ENCODE measurements around the gene DMD. TPM values are rescaled to one million over a fixed set of nuclear protein-coding genes. Genes with fewer than 3 reads are reported as not detected.

DMD gene
- polyA plus RNA-seq, 1 donor from 2014 or later, result 21.6 TPM

DNA sequence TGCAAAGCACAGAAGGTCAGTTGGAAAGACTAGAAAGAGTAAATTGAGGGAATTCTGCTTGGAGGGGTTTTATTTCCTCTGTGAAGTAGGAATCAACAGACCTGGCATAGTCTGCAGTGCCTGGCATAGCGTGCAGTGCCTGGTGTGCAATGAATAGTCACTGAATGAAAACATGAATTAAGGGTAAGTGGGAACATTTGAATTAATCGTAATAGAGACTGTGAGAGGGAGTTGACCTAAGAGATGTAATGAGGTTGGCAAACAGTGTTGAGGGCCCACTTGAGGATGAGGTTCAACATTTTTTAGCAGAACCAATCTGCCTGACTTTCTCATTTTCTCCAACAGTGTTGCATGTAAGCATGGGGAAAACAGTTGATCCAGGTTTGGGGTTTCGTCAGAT is 1762.3 kb downstream of the DMD start:
- Histone ChIP-seq H3F3A (ENCODE audit: insufficient read depth, low read length, poor library complexity, severe bottlenecking) (no peaks in the 10 kb centered on the region), H3K36me3 (ENCODE audit: insufficient read depth, low read length) (no peaks in the 10 kb centered on the region), H3K9me3 (ENCODE audit: low read length) (no peaks in the 10 kb centered on the region), H3K27ac (ENCODE audit: low read length) (no peak overlapping the region), H2AFZ (ENCODE audit: low read depth, low read length) (no peak overlapping the region), H3K9ac (ENCODE audit: low read length) (no peak overlapping the region), H4K20me1 (ENCODE audit: insufficient read depth) (no peaks in the 10 kb centered on the region), H3K4me2 (ENCODE audit: low read length) (no peak overlapping the region), H3K4me3 (ENCODE audit: low read length) (no peak overlapping the region), H3K9me2 (ENCODE audit: insufficient read depth, low read length) (no peaks in the 10 kb centered on the region), H3K79me2 (replicated peaks; ENCODE audit: insufficient read depth, low read length) (no peaks in the 10 kb centered on the region), H3K27me3 (ENCODE audit: insufficient read depth, low read depth, low read length) (no peaks in the 10 kb centered on the region)
- TF ChIP-seq MXI1 (conservative IDR thresholded peaks at IDR 0.05; ENCODE audit: poor library complexity, severe bottlenecking) (no peak), EZH2 (IDR thresholded peaks at IDR 0.05; ENCODE audit: borderline replicate concordance, insufficient read depth, low read length, poor library complexity, severe bottlenecking) (no peak), RAD21 (conservative IDR thresholded peaks at IDR 0.05) (no peak), EP300 (conservative IDR thresholded peaks at IDR 0.05; ENCODE audit: poor library complexity, severe bottlenecking) (no peak), POLR2AphosphoS5 (IDR thresholded peaks at IDR 0.05) (no peak), TAF1 (IDR thresholded peaks at IDR 0.05; ENCODE audit: low read depth) (no peak), SMC3 (conservative IDR thresholded peaks at IDR 0.05; ENCODE audit: poor library complexity) (no peak), CTCF (IDR thresholded peaks at IDR 0.05; ENCODE audit: poor library complexity, severe bottlenecking) (no peak)
- TF ChIP-seq, protein P1, sequence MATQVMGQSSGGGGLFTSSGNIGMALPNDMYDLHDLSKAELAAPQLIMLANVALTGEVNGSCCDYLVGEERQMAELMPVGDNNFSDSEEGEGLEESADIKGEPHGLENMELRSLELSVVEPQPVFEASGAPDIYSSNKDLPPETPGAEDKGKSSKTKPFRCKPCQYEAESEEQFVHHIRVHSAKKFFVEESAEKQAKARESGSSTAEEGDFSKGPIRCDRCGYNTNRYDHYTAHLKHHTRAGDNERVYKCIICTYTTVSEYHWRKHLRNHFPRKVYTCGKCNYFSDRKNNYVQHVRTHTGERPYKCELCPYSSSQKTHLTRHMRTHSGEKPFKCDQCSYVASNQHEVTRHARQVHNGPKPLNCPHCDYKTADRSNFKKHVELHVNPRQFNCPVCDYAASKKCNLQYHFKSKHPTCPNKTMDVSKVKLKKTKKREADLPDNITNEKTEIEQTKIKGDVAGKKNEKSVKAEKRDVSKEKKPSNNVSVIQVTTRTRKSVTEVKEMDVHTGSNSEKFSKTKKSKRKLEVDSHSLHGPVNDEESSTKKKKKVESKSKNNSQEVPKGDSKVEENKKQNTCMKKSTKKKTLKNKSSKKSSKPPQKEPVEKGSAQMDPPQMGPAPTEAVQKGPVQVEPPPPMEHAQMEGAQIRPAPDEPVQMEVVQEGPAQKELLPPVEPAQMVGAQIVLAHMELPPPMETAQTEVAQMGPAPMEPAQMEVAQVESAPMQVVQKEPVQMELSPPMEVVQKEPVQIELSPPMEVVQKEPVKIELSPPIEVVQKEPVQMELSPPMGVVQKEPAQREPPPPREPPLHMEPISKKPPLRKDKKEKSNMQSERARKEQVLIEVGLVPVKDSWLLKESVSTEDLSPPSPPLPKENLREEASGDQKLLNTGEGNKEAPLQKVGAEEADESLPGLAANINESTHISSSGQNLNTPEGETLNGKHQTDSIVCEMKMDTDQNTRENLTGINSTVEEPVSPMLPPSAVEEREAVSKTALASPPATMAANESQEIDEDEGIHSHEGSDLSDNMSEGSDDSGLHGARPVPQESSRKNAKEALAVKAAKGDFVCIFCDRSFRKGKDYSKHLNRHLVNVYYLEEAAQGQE (IDR thresholded peaks at IDR 0.05; ENCODE audit: borderline replicate concordance), result no peak

DNA sequence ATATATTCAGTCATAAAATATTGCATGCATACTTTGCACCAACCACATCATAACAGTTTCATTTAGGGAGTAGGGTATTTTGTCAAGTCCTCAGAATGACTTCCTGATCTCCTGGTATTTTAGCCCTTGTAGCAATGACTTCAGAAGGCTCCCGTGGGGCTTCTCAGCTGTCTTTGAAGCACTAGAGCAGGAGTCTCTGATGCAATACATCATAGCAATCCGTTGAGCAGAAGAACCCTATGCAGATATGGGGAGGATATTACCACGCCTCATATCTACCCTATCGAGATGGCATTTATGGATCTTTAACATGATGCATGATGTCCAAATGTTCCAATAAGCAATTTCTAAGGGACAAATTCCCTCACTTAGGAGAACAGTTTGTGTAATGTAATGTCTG is 1765.8 kb downstream of the DMD start:
- no peaks in the 10 kb centered on the region for H4K20me1 ChIP-seq (ENCODE audit: insufficient read depth)
- no peak overlapping the region for H2AFZ ChIP-seq (ENCODE audit: low read depth, low read length)
- H3K27ac ChIP-seq (ENCODE audit: low read length), result no peak overlapping the region
- H3K4me3 ChIP-seq (ENCODE audit: low read length), result no peak overlapping the region
- no peaks in the 10 kb centered on the region for H3K9me2 ChIP-seq (ENCODE audit: insufficient read depth, low read length)
- no peak overlapping the region for H3K4me2 ChIP-seq (ENCODE audit: low read length)
- TF ChIP-seq RAD21 (conservative IDR thresholded peaks at IDR 0.05), result no peak
- no peak overlapping the region for H3K9ac ChIP-seq (ENCODE audit: low read length)
- no peaks in the 10 kb centered on the region for H3K36me3 ChIP-seq (ENCODE audit: insufficient read depth, low read length)
- H3K9me3 ChIP-seq (ENCODE audit: low read length), result no peaks in the 10 kb centered on the region
- H3K79me2 ChIP-seq (replicated peaks; ENCODE audit: insufficient read depth, low read length), result no peaks in the 10 kb centered on the region
- H3F3A ChIP-seq (ENCODE audit: insufficient read depth, low read length, poor library complexity, severe bottlenecking), result no peaks in the 10 kb centered on the region
- H3K27me3 ChIP-seq (ENCODE audit: insufficient read depth, low read depth, low read length), result no peaks in the 10 kb centered on the region

DNA sequence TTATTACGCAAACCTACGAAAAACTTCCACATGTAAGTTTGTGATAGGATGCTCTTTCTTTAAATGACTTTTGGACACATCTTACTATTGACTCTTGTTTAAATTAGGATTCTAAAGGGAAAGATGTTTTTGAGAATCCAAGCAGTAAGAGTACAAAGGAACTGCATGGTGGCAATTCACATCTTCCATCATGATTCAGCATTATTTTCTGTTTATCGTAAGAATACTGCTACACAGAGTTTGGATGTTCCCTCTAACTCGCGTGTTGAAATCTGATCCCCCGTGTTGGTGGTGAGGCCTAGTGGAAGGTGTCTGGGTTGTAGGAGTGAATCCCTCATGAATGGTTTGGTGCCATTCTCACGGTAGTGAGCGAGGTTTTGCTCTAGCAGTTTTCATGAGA is 1767.7 kb downstream of the DMD start:
- Histone ChIP-seq H3K9ac (ENCODE audit: low read length) (no peak overlapping the region), H4K20me1 (ENCODE audit: insufficient read depth) (no peaks in the 10 kb centered on the region), H3K27ac (ENCODE audit: low read length) (no peak overlapping the region), H3F3A (ENCODE audit: insufficient read depth, low read length, poor library complexity, severe bottlenecking) (no peaks in the 10 kb centered on the region), H3K36me3 (ENCODE audit: insufficient read depth, low read length) (no peaks in the 10 kb centered on the region), H3K79me2 (replicated peaks; ENCODE audit: insufficient read depth, low read length) (no peaks in the 10 kb centered on the region), H3K9me2 (ENCODE audit: insufficient read depth, low read length) (no peaks in the 10 kb centered on the region), H3K27me3 (ENCODE audit: insufficient read depth, low read depth, low read length) (no peaks in the 10 kb centered on the region), H2AFZ (ENCODE audit: low read depth, low read length) (no peak overlapping the region), H3K9me3 (ENCODE audit: low read length) (no peaks in the 10 kb centered on the region), H3K4me2 (ENCODE audit: low read length) (no peak overlapping the region), H3K4me3 (ENCODE audit: low read length) (no peak overlapping the region)
- TF ChIP-seq TAF1 (IDR thresholded peaks at IDR 0.05; ENCODE audit: low read depth), result no peak
- no peak for TF ChIP-seq MXI1 (conservative IDR thresholded peaks at IDR 0.05; ENCODE audit: poor library complexity, severe bottlenecking)
- TF ChIP-seq RAD21 (conservative IDR thresholded peaks at IDR 0.05), result no peak
- TF ChIP-seq POLR2AphosphoS5 (IDR thresholded peaks at IDR 0.05), result no peak
- no peak for TF ChIP-seq CTCF (IDR thresholded peaks at IDR 0.05; ENCODE audit: poor library complexity, severe bottlenecking)
- no peak for TF ChIP-seq EZH2 (IDR thresholded peaks at IDR 0.05; ENCODE audit: borderline replicate concordance, insufficient read depth, low read length, poor library complexity, severe bottlenecking)
- no peak for TF ChIP-seq SMC3 (conservative IDR thresholded peaks at IDR 0.05; ENCODE audit: poor library complexity)
- no peak for TF ChIP-seq EP300 (conservative IDR thresholded peaks at IDR 0.05; ENCODE audit: poor library complexity, severe bottlenecking)
- TF ChIP-seq, protein P1 (IDR thresholded peaks at IDR 0.05; ENCODE audit: borderline replicate concordance), result no peak
